Activated T-helper 17 cell treated with anti-CD3 and anti-CD28 coated beads, Interleukin-2, amount 50 U/mL, for 72 hours (primary cell): Measurements from ENCODE around the gene SREBF1. TPM values are rescaled to one million over a fixed set of nuclear protein-coding genes. Genes with fewer than 3 reads are reported as not detected.
"Not testable (repeated sequence)": the region's sequence is repeated elsewhere in the genome, so short reads cannot be mapped to it uniquely, and the experiment has no call there.

Experiments used
- ATAC-seq: fragments of 150-1000 bp; cut with Tn5 transposase; replicated peaks from 2 replicates; pipeline ENCODE4 v1.10.0; 2021; ENCODE audit warnings: mild to moderate bottlenecking, moderate library complexity
- H3K27ac Mint-ChIP-seq: one replicate; pipeline ENCODE4 v1.8.0; 2022; ENCODE audit warnings: mixed read lengths
- H3K27me3 Mint-ChIP-seq: one replicate; pipeline ENCODE4 v1.8.0; 2022; ENCODE audit warnings: mixed read lengths
- H3K36me3 Mint-ChIP-seq: one replicate; pipeline ENCODE4 v1.8.0; 2022; ENCODE audit warnings: low read depth, mild to moderate bottlenecking, mixed read lengths
- H3K4me1 Mint-ChIP-seq: one replicate; pipeline ENCODE4 v1.8.0; 2022; ENCODE audit warnings: mixed read lengths
- H3K4me3 Mint-ChIP-seq: one replicate; pipeline ENCODE4 v1.8.0; 2022; ENCODE audit warnings: mild to moderate bottlenecking, mixed read lengths
- H3K9me3 Mint-ChIP-seq: one replicate; pipeline ENCODE4 v1.8.0; 2022; ENCODE audit warnings: mixed read lengths
- total RNA-seq, 2 donors: library from RNA; stranded (reverse); gene quantifications; one replicate each; pipeline ENCODE4 v1.2.3, GENCODE V29; 2022

Gene SREBF1
- total RNA-seq, 2 donors from 2014 or later: 65.5 to 74.1 TPM

GRCh38 chr17:17808706-17809432 is 27.9 kb downstream of the SREBF1 start:
- H3K27ac Mint-ChIP-seq: no peak overlapping the region
- H3K36me3 Mint-ChIP-seq: peaks cover 28% of the 10 kb centered on the region
- no peak overlapping the region for H3K4me3 Mint-ChIP-seq
- H3K9me3 Mint-ChIP-seq: no peaks in the 10 kb centered on the region
- H3K4me1 Mint-ChIP-seq: no peaks in the 10 kb centered on the region
- no peaks in the 10 kb centered on the region for H3K27me3 Mint-ChIP-seq
- peak; percentile 19 for ATAC-seq

GRCh38 chr17:17808200-17808599 is 28.6 kb downstream of the SREBF1 start:
- H3K4me1 Mint-ChIP-seq, H3K27me3 Mint-ChIP-seq, H3K4me3 Mint-ChIP-seq, ATAC-seq, H3K27ac Mint-ChIP-seq, H3K9me3 Mint-ChIP-seq: not testable (repeated sequence)
- H3K36me3 Mint-ChIP-seq: peaks cover 26% of the 10 kb centered on the region

- H3K27me3 Mint-ChIP-seq: no peaks in the 10 kb centered on the region
- no peaks in the 10 kb centered on the region for H3K9me3 Mint-ChIP-seq
- H3K36me3 Mint-ChIP-seq: peaks cover 22% of the 10 kb centered on the region
- no peak overlapping the region for H3K4me3 Mint-ChIP-seq
- no peak overlapping the region for H3K27ac Mint-ChIP-seq
- no peaks in the 10 kb centered on the region for H3K4me1 Mint-ChIP-seq
- ATAC-seq: peak; percentile 3
Observed at GRCh38 chr17:17807440-17807839, 29.3 kb downstream of the SREBF1 start.

- no peak for ATAC-seq
- peaks cover 16% of the 10 kb centered on the region for H3K36me3 Mint-ChIP-seq
- H3K4me1 Mint-ChIP-seq: no peaks in the 10 kb centered on the region
- H3K4me3 Mint-ChIP-seq: no peak overlapping the region
- no peak overlapping the region for H3K27ac Mint-ChIP-seq
- H3K27me3 Mint-ChIP-seq: no peaks in the 10 kb centered on the region
- no peaks in the 10 kb centered on the region for H3K9me3 Mint-ChIP-seq
Observed at GRCh38 chr17:17806611-17807274, 30.0 kb downstream of the SREBF1 start.

- Mint-ChIP-seq H3K27ac (peak overlapping the region; percentile 56), H3K27me3 (no peaks in the 10 kb centered on the region), H3K4me1 (no peaks in the 10 kb centered on the region), H3K4me3 (no peak overlapping the region), H3K36me3 (peaks cover 9% of the 10 kb centered on the region), H3K9me3 (no peaks in the 10 kb centered on the region)
- no peak for ATAC-seq
Observed at GRCh38 chr17:17806035-17806434, 30.8 kb downstream of the SREBF1 start.

- Mint-ChIP-seq H3K9me3 (no peaks in the 10 kb centered on the region), H3K4me3 (no peak overlapping the region), H3K27me3 (no peaks in the 10 kb centered on the region), H3K27ac (peak overlapping the region; percentile 56), H3K4me1 (no peaks in the 10 kb centered on the region), H3K36me3 (peaks cover 5% of the 10 kb centered on the region)
- ATAC-seq: no peak
Observed at GRCh38 chr17:17805575-17805974, 31.2 kb downstream of the SREBF1 start.

GRCh38 chr17:17804007-17804406 is 32.8 kb downstream of the SREBF1 start:
- no peaks in the 10 kb centered on the region for H3K9me3 Mint-ChIP-seq
- no peaks in the 10 kb centered on the region for H3K4me1 Mint-ChIP-seq
- H3K27ac Mint-ChIP-seq: no peak overlapping the region
- H3K4me3 Mint-ChIP-seq: no peak overlapping the region
- no peak for ATAC-seq
- no peaks in the 10 kb centered on the region for H3K27me3 Mint-ChIP-seq
- H3K36me3 Mint-ChIP-seq: peaks cover 5% of the 10 kb centered on the region

- Mint-ChIP-seq H3K4me3 (no peak overlapping the region), H3K9me3 (no peaks in the 10 kb centered on the region), H3K27me3 (no peaks in the 10 kb centered on the region), H3K27ac (no peak overlapping the region), H3K36me3 (peaks cover 5% of the 10 kb centered on the region), H3K4me1 (no peaks in the 10 kb centered on the region)
- ATAC-seq: no peak
Observed at GRCh38 chr17:17801800-17802481, 34.8 kb downstream of the SREBF1 start.

GRCh38 chr17:17800504-17801021 is 36.2 kb downstream of the SREBF1 start:
- Mint-ChIP-seq H3K4me3 (no peak overlapping the region), H3K27ac (no peak overlapping the region), H3K36me3 (peaks cover under 1% of the 10 kb centered on the region), H3K27me3 (no peaks in the 10 kb centered on the region), H3K9me3 (no peaks in the 10 kb centered on the region), H3K4me1 (no peaks in the 10 kb centered on the region)
- ATAC-seq: no peak

- no peak overlapping the region for H3K27ac Mint-ChIP-seq
- no peak overlapping the region for H3K4me3 Mint-ChIP-seq
- no peak for ATAC-seq
- no peaks in the 10 kb centered on the region for H3K27me3 Mint-ChIP-seq
- H3K4me1 Mint-ChIP-seq: peaks cover 4% of the 10 kb centered on the region
- H3K36me3 Mint-ChIP-seq: peaks cover 5% of the 10 kb centered on the region
- H3K9me3 Mint-ChIP-seq: no peaks in the 10 kb centered on the region
Observed at GRCh38 chr17:17798573-17799255, 38.1 kb downstream of the SREBF1 start.

GRCh38 chr17:17798010-17798556 is 38.7 kb downstream of the SREBF1 start:
- Mint-ChIP-seq H3K27me3 (no peaks in the 10 kb centered on the region), H3K9me3 (no peaks in the 10 kb centered on the region), H3K36me3 (peaks cover 5% of the 10 kb centered on the region), H3K4me1 (peaks cover 7% of the 10 kb centered on the region), H3K27ac (no peak overlapping the region), H3K4me3 (no peak overlapping the region)
- no peak for ATAC-seq

GRCh38 chr17:17797119-17797809 is 39.5 kb downstream of the SREBF1 start:
- Mint-ChIP-seq H3K36me3 (peaks cover 5% of the 10 kb centered on the region), H3K4me1 (peaks cover 13% of the 10 kb centered on the region), H3K4me3 (no peak overlapping the region), H3K27ac (no peak overlapping the region), H3K27me3 (no peaks in the 10 kb centered on the region), H3K9me3 (no peaks in the 10 kb centered on the region)
- no peak for ATAC-seq

GRCh38 chr17:17796787-17797061 is 40.1 kb downstream of the SREBF1 start:
- no peaks in the 10 kb centered on the region for H3K27me3 Mint-ChIP-seq
- H3K4me3 Mint-ChIP-seq: no peak overlapping the region
- ATAC-seq: no peak
- no peak overlapping the region for H3K27ac Mint-ChIP-seq
- peaks cover 14% of the 10 kb centered on the region for H3K4me1 Mint-ChIP-seq
- H3K9me3 Mint-ChIP-seq: no peaks in the 10 kb centered on the region
- H3K36me3 Mint-ChIP-seq: peaks cover 5% of the 10 kb centered on the region
